Measurements from ENCODE around the gene PLCD4. TPM values are rescaled to one million over a fixed set of nuclear protein-coding genes. Genes with fewer than 3 reads are reported as not detected.

PLCD4 gene
- total RNA-seq, 2 donors from 2014 or later = 0.26 to 0.73 TPM

DNA sequence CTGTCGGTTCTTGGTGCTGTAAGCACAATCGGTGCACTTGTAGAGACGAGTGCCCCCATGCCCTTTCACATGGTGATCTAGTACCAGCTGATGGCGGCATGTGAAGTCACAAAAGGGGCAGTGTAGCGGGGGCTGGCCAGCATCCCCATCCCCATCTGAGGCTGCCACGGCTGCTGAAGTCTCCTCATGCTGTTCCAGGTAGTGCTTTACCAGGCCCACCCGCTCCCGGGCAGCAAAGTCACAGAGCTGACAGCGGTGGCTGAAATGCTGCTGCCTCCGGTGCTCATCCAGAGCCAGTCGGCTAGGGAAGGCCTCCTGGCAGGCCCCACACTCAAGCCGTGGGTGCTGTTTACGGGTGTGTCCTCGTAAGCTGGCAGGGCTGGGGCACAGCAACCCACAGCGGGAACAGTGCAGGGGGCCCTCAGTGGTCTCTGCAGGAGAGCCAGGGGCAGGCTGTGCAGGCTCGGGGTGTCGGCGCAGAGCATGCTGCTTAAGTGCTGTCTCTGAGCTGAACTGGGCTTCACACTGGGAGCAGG lies 34.5 kb downstream of the PLCD4 start:
- TF ChIP-seq, protein P1, sequence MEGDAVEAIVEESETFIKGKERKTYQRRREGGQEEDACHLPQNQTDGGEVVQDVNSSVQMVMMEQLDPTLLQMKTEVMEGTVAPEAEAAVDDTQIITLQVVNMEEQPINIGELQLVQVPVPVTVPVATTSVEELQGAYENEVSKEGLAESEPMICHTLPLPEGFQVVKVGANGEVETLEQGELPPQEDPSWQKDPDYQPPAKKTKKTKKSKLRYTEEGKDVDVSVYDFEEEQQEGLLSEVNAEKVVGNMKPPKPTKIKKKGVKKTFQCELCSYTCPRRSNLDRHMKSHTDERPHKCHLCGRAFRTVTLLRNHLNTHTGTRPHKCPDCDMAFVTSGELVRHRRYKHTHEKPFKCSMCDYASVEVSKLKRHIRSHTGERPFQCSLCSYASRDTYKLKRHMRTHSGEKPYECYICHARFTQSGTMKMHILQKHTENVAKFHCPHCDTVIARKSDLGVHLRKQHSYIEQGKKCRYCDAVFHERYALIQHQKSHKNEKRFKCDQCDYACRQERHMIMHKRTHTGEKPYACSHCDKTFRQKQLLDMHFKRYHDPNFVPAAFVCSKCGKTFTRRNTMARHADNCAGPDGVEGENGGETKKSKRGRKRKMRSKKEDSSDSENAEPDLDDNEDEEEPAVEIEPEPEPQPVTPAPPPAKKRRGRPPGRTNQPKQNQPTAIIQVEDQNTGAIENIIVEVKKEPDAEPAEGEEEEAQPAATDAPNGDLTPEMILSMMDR (conservative IDR thresholded peaks at IDR 0.05) = no peak

DNA sequence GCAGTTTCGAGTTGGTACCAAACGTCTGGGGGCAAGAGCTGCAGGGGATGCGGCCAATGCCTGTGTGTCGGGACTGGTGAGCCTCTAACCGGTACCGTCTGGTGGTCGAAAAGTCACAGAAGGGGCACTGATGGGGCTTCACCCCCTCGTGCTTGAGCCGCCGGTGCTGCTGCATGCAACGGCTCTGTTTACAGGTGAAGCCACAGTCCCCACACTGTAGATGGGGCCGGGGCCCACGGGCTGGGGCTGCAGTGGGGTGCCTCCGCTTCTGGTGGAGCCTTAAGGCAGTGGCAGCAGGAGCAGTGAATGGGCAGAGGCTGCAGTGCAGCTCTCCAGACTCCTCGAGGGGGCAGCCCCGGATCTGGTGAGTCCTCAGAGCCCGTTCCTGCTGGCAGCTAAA lies 35.1 kb downstream of the PLCD4 start:
- no peak overlapping the region for H3K4me3 Mint-ChIP-seq
- no peaks in the 10 kb centered on the region for H3K4me1 Mint-ChIP-seq
- WGBS, 2 experiments (ENCODE audit: insufficient coverage in 1 of 2, insufficient read length in 1 of 2) = 90 to 93% methylated on average over 11 to 17 of the region's 17 CpGs
- peaks cover 65% of the 10 kb centered on the region for H3K36me3 Mint-ChIP-seq (ENCODE audit: low read depth)
- Histone ChIP-seq H3K27ac (ENCODE audit: low read depth, low read length) (no peak overlapping the region), H3K9me3 (ENCODE audit: control insufficient read depth, low read length) (no peaks in the 10 kb centered on the region), H3K27me3 (ENCODE audit: control insufficient read depth, insufficient read depth, low read length, poor library complexity, severe bottlenecking) (no peaks in the 10 kb centered on the region), H3K9ac (ENCODE audit: extremely low read depth, low read length, poor library complexity, severe bottlenecking) (no peak overlapping the region), H3K36me3 (ENCODE audit: control insufficient read depth, insufficient read depth, low read length) (peaks cover 77% of the 10 kb centered on the region), H3K4me1 (ENCODE audit: control insufficient read depth, insufficient read depth, low read length) (no peaks in the 10 kb centered on the region), H3K4me3 (ENCODE audit: low read length) (no peak overlapping the region)
- no peak overlapping the region for H3K27ac Mint-ChIP-seq
- H3K9me3 Mint-ChIP-seq = no peaks in the 10 kb centered on the region
- H3K27me3 Mint-ChIP-seq (ENCODE audit: insufficient read depth) = no peaks in the 10 kb centered on the region
- DNase-seq = no peak
- TF ChIP-seq, protein P1 (conservative IDR thresholded peaks at IDR 0.05) = no peak

More for the DNA sequence above, 34.5 kb downstream of the PLCD4 start:
- H3K36me3 Mint-ChIP-seq (ENCODE audit: low read depth) = peaks cover 66% of the 10 kb centered on the region
- H3K4me3 ChIP-seq (ENCODE audit: low read length) = no peak overlapping the region
- H3K4me1 Mint-ChIP-seq = no peaks in the 10 kb centered on the region
- peaks cover 78% of the 10 kb centered on the region for H3K36me3 ChIP-seq (ENCODE audit: control insufficient read depth, insufficient read depth, low read length)
- no peaks in the 10 kb centered on the region for H3K9me3 ChIP-seq (ENCODE audit: control insufficient read depth, low read length)
- no peak overlapping the region for H3K27ac ChIP-seq (ENCODE audit: low read depth, low read length)
- no peak overlapping the region for H3K4me3 Mint-ChIP-seq
- H3K27ac Mint-ChIP-seq = no peak overlapping the region
- no peaks in the 10 kb centered on the region for H3K9me3 Mint-ChIP-seq
- H3K9ac ChIP-seq (ENCODE audit: extremely low read depth, low read length, poor library complexity, severe bottlenecking) = no peak overlapping the region
- no peaks in the 10 kb centered on the region for H3K27me3 ChIP-seq (ENCODE audit: control insufficient read depth, insufficient read depth, low read length, poor library complexity, severe bottlenecking)
- H3K27me3 Mint-ChIP-seq (ENCODE audit: insufficient read depth) = no peaks in the 10 kb centered on the region
- 93 to 99% methylated on average over 13 to 18 of the region's 18 CpGs for WGBS, 2 experiments (ENCODE audit: insufficient coverage in 1 of 2, insufficient read length in 1 of 2)
- H3K4me1 ChIP-seq (ENCODE audit: control insufficient read depth, insufficient read depth, low read length) = no peaks in the 10 kb centered on the region
- no peak for DNase-seq

DNA sequence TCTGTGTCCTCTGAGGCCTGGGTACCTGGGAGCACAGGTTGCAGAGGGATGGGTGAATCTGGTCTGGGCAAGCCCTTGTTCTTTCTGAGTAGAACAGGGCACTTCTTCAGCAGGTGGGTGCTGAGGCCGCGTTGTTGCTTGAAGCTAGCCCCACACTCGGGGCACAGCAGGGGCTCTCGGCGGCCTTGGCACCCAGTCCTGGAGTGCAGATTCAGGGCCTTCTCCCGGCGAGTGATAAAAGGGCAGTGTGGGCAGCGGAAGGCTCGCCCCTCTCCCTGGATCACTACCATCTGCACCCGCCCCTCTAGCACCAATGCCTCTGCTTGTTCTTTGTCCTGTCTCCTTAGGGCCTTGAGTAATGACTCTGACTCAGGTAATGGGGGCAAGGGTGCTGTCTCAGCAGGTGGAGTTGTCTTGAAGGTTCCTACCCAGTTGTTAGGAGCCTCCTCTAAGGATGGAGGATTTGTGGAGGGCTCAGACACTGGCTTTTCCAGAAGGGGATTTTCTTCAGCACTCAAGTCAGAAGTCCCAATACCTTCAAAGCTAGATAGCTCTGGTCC lies 36.1 kb downstream of the PLCD4 start:
- 92 to 98% methylated on average over 8 to 10 of the region's 10 CpGs for WGBS, 2 experiments (ENCODE audit: insufficient coverage in 1 of 2, insufficient read length in 1 of 2)

More for the DNA sequence above, 36.1 kb downstream of the PLCD4 start:
- Mint-ChIP-seq H3K36me3 (ENCODE audit: low read depth) (peaks cover 65% of the 10 kb centered on the region), H3K9me3 (no peaks in the 10 kb centered on the region), H3K27ac (no peak overlapping the region), H3K4me1 (no peaks in the 10 kb centered on the region), H3K27me3 (ENCODE audit: insufficient read depth) (no peaks in the 10 kb centered on the region), H3K4me3 (no peak overlapping the region)
- Histone ChIP-seq H3K9ac (ENCODE audit: extremely low read depth, low read length, poor library complexity, severe bottlenecking) (no peak overlapping the region), H3K4me3 (ENCODE audit: low read length) (no peak overlapping the region), H3K4me1 (ENCODE audit: control insufficient read depth, insufficient read depth, low read length) (no peaks in the 10 kb centered on the region), H3K27ac (ENCODE audit: low read depth, low read length) (no peak overlapping the region), H3K27me3 (ENCODE audit: control insufficient read depth, insufficient read depth, low read length, poor library complexity, severe bottlenecking) (no peaks in the 10 kb centered on the region), H3K36me3 (ENCODE audit: control insufficient read depth, insufficient read depth, low read length) (peaks cover 77% of the 10 kb centered on the region), H3K9me3 (ENCODE audit: control insufficient read depth, low read length) (no peaks in the 10 kb centered on the region)
- no peak for DNase-seq
- TF ChIP-seq, protein P1 (conservative IDR thresholded peaks at IDR 0.05) = no peak
